ENCODE measurements around the gene MAP2K5.

Gene MAP2K5

DNA sequence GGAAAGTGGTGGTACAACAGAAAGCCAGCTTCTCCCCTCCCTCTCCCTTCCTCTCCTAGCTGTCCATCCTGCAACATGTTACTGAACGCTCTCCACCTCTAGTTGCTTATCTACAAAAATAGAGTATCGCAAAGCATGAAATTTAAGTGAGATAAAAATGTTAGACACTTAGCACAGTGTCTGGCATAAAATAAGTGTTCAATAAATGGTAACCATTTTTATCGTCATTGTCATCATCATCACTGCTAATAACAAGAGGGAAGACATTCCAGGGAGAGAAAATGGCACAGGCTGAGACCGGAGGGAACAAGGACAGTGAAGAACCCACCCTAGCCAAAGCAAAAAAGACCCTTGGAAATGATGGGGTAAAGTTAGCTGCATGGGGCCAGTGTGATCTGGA is 244.1 kb downstream of the MAP2K5 start:
- TF ChIP-seq, protein P1, sequence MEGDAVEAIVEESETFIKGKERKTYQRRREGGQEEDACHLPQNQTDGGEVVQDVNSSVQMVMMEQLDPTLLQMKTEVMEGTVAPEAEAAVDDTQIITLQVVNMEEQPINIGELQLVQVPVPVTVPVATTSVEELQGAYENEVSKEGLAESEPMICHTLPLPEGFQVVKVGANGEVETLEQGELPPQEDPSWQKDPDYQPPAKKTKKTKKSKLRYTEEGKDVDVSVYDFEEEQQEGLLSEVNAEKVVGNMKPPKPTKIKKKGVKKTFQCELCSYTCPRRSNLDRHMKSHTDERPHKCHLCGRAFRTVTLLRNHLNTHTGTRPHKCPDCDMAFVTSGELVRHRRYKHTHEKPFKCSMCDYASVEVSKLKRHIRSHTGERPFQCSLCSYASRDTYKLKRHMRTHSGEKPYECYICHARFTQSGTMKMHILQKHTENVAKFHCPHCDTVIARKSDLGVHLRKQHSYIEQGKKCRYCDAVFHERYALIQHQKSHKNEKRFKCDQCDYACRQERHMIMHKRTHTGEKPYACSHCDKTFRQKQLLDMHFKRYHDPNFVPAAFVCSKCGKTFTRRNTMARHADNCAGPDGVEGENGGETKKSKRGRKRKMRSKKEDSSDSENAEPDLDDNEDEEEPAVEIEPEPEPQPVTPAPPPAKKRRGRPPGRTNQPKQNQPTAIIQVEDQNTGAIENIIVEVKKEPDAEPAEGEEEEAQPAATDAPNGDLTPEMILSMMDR (IDR thresholded peaks at IDR 0.05; ENCODE audit: control extremely low read depth, extremely low read depth, low read depth, missing control alignments): no peak
- DNase-seq (ENCODE audit: extremely low spot score): no peak
- POLR2A ChIA-PET: no interaction called here
- CTCF ChIA-PET: interaction anchor here (1.6 kb wide), 1 partner anchor 10 kb away, joined by 3 read pairs; no protein-coding TSS in a partner anchor

DNA sequence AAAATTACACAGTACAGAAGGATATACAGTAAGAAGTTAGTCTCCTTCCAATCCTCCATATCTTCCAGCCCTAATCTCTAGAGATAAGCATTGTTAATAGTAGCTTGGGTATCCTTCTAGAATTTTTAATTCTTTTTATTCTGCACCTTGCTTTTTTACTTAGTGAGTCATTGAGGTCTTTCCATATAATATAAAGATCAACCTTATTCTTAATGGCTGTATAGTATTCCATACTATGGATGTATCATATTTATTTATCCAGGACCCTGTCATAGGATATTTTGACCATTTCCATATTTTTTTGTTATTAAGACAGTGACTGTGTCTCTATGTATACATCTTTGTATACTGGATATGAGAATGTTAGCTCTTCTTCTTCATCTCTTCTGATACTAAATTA is 246.5 kb downstream of the MAP2K5 start:
- ChIA-PET POLR2A (interaction anchor here (0.7 kb wide), 1 partner anchor 12 kb away, joined by 3 read pairs; no protein-coding TSS in a partner anchor), CTCF (interaction anchor here (1.4 kb wide), 1 partner anchor 332 kb away, joined by 3 read pairs; no protein-coding TSS in a partner anchor)
- DNase-seq (ENCODE audit: extremely low spot score): no peak
- TF ChIP-seq, protein P1 (IDR thresholded peaks at IDR 0.05; ENCODE audit: control extremely low read depth, extremely low read depth, low read depth, missing control alignments): no peak

DNA sequence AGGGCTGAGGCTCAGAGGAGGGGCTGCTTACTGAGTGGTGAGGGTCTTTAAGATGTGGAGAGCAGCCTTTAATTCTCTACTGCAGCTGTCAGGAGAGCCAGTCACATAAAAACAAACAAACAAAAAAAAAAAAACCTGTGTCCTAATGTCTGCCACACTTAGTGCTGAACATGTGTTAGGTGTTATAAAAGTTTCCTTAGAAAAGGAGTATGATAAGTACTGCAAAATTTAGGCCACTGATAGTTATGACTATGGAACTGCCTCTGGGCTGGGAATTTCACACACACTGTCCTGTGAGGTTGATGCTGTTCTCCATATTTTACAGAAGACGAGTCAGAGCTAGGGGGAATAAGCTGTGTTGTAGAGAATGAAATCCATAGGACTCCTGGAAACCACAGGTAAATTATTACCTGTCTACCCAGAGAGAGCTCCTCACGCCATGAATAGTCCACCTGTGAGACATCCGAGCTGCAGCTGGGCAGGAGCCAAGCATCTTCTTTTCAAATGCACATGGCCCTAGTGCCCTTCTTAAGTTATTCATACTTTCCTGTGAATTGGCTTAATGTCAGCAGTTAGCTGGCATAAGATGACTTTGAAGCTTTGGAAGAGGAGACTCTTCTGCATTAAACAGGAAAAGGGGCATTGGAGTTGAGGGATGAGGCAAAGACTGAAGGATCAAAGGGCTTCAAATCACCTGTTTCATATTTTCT is 248.3 kb downstream of the MAP2K5 start:
- TF ChIP-seq, protein P1 (IDR thresholded peaks at IDR 0.05; ENCODE audit: control extremely low read depth, extremely low read depth, low read depth, missing control alignments): no peak

DNA sequence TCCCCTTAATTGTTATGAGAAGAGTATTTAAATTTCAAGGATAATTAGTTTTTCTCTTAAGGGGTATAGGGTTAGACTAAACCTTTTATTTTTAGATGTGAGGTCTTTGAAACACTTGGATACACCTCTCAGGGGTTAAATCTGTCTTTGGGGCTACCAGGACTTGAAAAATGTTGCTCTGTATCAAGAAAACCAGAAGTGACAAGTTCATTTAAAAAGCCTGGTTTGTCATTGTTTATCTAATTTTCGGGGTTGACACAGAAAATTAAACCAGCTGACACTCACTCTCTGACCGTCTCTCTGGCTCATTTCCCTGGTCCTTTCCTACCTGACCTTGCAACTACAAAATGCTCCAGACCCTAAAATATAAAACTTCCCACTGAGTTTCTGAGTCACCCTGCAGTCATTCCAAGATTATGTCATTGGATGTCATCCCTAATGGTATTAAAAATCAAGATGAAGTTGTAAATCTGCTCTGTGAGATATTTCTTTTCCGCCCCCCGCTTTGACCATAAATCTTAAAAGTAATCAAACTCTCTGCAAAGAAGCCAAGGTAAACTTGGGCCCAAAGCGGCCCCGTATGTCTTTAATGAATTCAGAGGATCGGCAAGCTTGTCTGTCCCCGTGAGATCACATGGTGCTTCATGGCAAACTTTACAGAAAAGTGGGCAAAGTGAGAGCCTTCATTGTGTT is 249.9 kb downstream of the MAP2K5 start:
- ChIA-PET CTCF (interaction anchor here (0.9 to 1.1 kb wide), 4 partner anchors 9 to 15 kb away, joined by 3 to 5 read pairs (median 3); no protein-coding TSS in a partner anchor), POLR2A (no interaction called here)
- DNase-seq (ENCODE audit: extremely low spot score): no peak

More for the DNA sequence above, 248.3 kb downstream of the MAP2K5 start:
- ChIA-PET POLR2A (no interaction called here), CTCF (interaction anchor here (0.9 to 1.3 kb wide), 2 partner anchors 12 kb away, joined by 3 read pairs; no protein-coding TSS in a partner anchor)
- no peak for DNase-seq (ENCODE audit: extremely low spot score)

DNA sequence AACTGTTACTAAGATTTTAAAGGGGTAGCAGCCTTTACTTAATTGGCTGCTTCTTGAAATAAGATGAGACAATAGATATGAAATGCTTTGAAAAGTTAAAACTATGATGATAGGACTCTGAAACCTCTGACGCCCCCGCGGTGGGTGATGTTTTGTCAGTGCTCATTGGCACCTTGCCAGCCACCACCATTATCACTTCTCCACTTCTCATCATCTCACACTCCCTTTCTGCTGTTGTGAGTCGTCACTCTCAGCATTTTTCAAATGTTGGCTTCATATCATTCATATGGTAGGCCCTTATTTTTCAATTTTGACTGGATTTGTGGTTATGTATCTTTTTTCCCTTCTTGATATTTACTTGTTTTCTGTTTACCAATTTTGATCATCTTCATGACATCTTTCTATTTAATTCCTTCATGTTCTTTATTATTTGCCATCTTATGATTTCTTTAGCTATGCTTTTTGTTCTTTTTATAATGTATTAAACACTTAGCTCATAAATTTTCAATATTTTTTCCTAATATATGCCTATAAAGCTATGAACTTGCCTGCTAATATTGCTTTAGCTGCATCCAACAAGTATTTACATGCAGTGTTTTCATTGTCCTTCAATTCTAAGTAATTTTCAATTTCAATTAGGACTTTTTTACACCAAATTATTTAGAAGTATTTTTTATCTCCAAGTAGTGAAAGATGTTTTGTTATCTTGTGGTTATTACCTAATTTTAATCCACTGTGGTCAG is 252.5 kb downstream of the MAP2K5 start:
- no peak for DNase-seq (ENCODE audit: extremely low spot score)
- TF ChIP-seq, protein P1 (IDR thresholded peaks at IDR 0.05; ENCODE audit: control extremely low read depth, extremely low read depth, low read depth, missing control alignments): no peak
- POLR2A ChIA-PET: no interaction called here
- CTCF ChIA-PET: no interaction called here

More for the DNA sequence above, 249.9 kb downstream of the MAP2K5 start:
- TF ChIP-seq, protein P1 (IDR thresholded peaks at IDR 0.05; ENCODE audit: control extremely low read depth, extremely low read depth, low read depth, missing control alignments): no peak
